Gastrocnemius medialis (tissue), 4 donors: Measurements from ENCODE around the gene OR2A2.

Source experiments
- POLR2A ChIP-seq, 2 donors: fragments of 450-650 bp; IDR thresholded peaks; one replicate each; pipeline ENCODE4 v1.6.1; 2017; ENCODE audit warnings: antibody characterized with exemption in 2 of 2, mild to moderate bottlenecking in 2 of 2, moderate library complexity in 2 of 2
- TF ChIP-seq, protein P1 (sequence below), 5 experiments: fragments of 450-650 bp in 3 of 5; fragments of 200-600 bp in 2 of 5; sonication (generic) in 2 of 5; IDR thresholded peaks in 4 of 5; conservative IDR thresholded peaks in 1 of 5; 1 replicate in 4 of 5; 2 replicates in 1 of 5; pipeline ENCODE4 v1.5.1; 2016 to 2019; ENCODE audit warnings: antibody characterized with exemption in 5 of 5, mild to moderate bottlenecking in 3 of 5, moderate library complexity in 3 of 5

GRCh38 chr7:144109283-144109682 lies at the start of gene OR2A2:
- TF ChIP-seq, protein P1, sequence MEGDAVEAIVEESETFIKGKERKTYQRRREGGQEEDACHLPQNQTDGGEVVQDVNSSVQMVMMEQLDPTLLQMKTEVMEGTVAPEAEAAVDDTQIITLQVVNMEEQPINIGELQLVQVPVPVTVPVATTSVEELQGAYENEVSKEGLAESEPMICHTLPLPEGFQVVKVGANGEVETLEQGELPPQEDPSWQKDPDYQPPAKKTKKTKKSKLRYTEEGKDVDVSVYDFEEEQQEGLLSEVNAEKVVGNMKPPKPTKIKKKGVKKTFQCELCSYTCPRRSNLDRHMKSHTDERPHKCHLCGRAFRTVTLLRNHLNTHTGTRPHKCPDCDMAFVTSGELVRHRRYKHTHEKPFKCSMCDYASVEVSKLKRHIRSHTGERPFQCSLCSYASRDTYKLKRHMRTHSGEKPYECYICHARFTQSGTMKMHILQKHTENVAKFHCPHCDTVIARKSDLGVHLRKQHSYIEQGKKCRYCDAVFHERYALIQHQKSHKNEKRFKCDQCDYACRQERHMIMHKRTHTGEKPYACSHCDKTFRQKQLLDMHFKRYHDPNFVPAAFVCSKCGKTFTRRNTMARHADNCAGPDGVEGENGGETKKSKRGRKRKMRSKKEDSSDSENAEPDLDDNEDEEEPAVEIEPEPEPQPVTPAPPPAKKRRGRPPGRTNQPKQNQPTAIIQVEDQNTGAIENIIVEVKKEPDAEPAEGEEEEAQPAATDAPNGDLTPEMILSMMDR (IDR thresholded peaks at IDR 0.05 in 4 of 5, conservative IDR thresholded peaks at IDR 0.05 in 1 of 5) = no peak
- no peak for TF ChIP-seq POLR2A (IDR thresholded peaks at IDR 0.05)
